Measurements from ENCODE around the gene OR2T2.
"Not testable (repeated sequence)": the region's sequence is repeated elsewhere in the genome, so short reads cannot be mapped to it uniquely, and the experiment has no call there.

OR2T2 gene

DNA sequence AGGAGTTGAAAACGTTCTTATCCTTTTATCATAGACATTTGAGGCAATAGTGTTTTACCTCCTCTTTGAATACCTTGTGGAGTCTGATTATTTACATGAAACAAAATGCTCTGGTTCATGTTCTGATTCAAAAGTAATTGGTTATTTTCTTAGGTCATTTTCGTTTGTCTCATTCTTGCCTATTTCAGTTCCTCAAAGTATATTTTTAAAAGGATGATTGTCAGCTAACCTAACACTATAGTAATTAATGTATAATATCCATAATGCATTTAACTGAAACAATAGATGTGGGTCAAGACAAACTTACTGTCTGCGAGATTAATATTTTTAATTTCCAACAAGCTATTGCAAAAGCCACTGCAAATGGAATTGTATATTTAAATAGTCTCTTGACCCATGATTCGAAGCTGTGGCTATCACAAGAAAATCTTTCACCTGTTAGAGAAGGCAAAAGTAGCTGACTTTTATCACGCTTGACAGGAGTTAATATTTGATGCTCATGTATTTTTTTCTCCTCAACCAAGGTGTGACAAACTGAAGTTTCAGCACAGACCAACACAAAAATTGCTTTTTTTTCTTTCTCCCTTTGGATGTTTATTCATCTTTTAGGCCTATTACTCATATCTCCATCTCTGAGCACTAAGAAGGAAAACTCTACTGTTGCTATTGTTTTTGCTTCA, 5.2 kb downstream of the OR2T2 start:
- not testable (repeated sequence) for DNase-seq

- not testable (repeated sequence) for DNase-seq
Measured at GRCh38 chr1:248453619-248454018, 8.2 kb downstream of the OR2T2 start.

- not testable (repeated sequence) for DNase-seq
Measured at GRCh38 chr1:248455045-248455444, 9.6 kb downstream of the OR2T2 start.

GRCh38 chr1:248456635-248457034, 11.2 kb downstream of the OR2T2 start:
- not testable (repeated sequence) for DNase-seq

GRCh38 chr1:248459117-248459516, 13.7 kb downstream of the OR2T2 start:
- not testable (repeated sequence) for DNase-seq

GRCh38 chr1:248471154-248471553, 25.7 kb downstream of the OR2T2 start:
- no peak for DNase-seq

DNA sequence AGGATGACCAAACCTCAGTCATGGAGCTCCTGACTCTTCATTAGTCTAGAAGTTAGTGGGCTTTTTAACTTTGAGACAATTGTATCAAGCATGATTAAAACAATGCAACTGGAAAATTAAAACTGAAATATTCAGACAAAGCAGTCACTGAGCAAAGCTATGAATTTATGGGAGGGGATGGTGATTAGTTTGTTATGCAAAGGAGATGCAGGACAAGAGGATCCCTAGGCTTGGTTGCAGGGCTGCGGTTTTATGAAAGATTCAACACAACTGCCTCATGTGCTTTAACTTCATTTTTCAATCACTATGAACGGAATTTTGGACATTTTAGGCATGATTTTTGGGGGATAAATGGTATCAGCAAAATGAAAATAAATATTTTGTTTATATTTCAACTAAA, 26.7 kb downstream of the OR2T2 start:
- not testable (repeated sequence) for DNase-seq

DNA sequence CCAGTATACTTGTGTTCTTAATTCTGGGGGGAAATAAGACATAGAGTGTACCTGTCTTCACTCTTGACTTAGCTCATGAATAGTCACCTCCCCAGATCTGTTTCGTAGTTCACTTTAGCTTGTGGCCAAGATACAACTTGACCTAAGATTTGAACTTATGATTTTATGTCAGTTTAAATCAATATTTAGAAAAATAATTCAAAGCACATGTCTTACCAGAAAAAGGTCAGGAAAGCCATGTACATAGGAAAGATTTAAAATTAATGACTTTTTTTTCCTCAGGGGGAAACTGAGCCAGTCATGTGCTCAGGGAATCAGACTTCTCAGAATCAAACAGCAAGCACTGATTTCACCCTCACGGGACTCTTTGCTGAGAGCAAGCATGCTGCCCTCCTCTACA, 27.6 kb downstream of the OR2T2 start, which contains the start of gene OR2T3:
Gene OR2T3, plus strand, starts transcription at position 301 of the 400 bp plus-strand sequence. Its CDS starts 0 bp downstream, at position 301.
- not testable (repeated sequence) for DNase-seq

- DNase-seq = not testable (repeated sequence)
Measured at GRCh38 chr1:248475660-248476059, 30.2 kb downstream of the OR2T2 start.

DNA sequence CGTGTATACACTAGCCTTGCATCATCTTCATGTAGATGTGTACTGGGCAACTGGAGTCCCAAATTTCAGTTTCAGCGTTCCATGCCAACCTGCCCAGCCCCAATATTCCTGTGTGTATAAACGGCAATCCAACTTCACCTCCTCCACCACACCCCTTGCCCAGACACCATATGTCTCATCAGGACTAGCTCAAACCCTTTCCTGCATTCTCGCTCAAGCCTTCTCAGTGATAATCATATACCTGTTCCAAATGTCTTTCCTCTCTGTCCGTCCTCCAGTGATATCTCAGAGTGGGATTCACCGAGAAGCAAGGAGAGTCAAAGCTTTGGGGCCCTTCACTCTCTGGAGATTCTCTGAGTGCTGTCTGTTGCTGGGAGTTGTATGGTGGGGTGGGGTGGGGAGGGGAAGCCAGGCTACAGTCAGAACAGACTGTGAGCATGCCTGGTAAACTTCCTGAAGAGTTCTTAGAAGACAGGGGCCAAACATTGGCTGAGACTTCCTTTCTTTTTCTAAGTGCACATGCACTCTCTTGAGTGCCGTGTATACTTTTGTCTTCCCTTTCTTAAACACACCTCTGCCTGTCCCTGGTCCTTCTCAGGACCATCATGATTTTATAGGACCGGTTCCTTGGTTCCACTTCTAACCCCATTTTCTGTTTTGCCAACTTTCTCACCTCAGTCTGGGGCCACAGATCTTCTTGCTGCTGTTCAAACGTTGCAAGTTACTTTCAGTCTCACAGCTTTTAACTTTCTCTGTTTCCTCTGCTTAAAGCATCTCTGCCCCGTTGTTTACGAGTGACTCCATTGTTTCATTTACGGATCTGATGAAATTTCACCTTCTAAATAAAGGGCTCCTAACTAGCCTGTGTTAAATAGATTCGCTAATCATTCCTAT, 36.5 kb downstream of the OR2T2 start:
- DNase-seq = not testable (repeated sequence)

DNA sequence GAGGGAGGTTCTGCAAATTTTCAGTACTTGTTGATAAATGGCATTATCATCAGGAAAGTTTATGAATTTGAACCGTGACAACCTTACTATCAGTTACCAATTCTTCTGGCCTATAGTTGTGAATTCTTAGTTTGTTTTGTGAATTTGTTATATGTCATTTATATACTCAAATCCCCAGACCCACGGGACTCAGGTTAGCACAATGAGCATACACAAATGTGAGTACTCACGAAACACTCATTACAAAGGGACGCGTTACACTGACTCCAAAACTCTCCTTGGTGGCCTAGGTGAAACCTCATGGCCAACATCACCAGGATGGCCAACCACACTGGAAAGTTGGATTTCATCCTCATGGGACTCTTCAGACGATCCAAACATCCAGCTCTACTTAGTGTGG, 42.9 kb downstream of the OR2T2 start, which contains the start of gene OR2T5:
Gene OR2T5, plus strand, starts transcription at position 301 of the 400 bp plus-strand sequence. Its CDS starts 0 bp downstream, at position 301.
- DNase-seq = not testable (repeated sequence)

DNA sequence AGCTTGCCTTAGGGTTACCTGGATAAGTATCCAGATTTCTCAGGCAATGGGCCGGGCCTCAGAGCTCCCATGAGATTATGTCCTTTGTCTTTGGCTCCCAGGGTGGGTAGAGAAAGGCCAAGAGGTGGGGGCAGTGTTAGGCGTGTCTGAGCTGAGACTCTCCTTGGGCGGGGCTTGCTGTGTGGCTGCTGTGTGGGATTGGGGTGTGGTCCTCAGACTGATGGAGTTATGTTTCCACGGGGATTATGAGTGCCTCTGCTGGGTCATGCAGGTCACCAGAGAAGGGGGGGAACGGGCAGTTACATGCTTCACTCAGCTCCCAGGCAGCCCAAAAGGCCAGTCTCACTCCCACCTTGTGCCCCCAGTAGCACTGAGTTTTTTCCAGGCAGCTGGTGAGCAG, 51.2 kb downstream of the OR2T2 start:
- DNase-seq = not testable (repeated sequence)

- not testable (repeated sequence) for DNase-seq
Measured at GRCh38 chr1:248500305-248501035, 55.0 kb downstream of the OR2T2 start.

Measured in hypothalamus (tissue), 51 donors.